HepG2 (cell line): ENCODE data around the gene TTN. TPM values are rescaled to one million over a fixed set of nuclear protein-coding genes. Genes with fewer than 3 reads are reported as not detected.

Experiments used
- DMAP1 ChIP-seq: IDR thresholded peaks from 2 replicates; pipeline ENCODE4 v1.6.1; 2016
- EP300 ChIP-seq, 3 experiments: sonication (generic) in 1 of 3; formaldehyde crosslinking in 1 of 3; IDR thresholded peaks; 2 replicates each; pipeline versions ENCODE4 v1.5.1 to v1.6.1; 2011 to 2020; ENCODE audit warnings: low read depth in 2 of 3, low read length in 2 of 3, borderline replicate concordance in 1 of 3, improper control_type of control experiment in 1 of 3, mild to moderate bottlenecking in 1 of 3, missing genetic modification reagents in 1 of 3, moderate library complexity in 1 of 3
- FOXK2 ChIP-seq: fragments of 450-650 bp; IDR thresholded peaks from 2 replicates; pipeline ENCODE4 v1.6.1; 2016
- HDAC6 ChIP-seq: fragments of 200-600 bp; sonication (generic); IDR thresholded peaks from 2 replicates; pipeline ENCODE4 v1.7.0; 2017; ENCODE audit warnings: mild to moderate bottlenecking, antibody characterized with exemption, low read length, low read depth
- PAF1 ChIP-seq: IDR thresholded peaks from 2 replicates; pipeline ENCODE4 v1.6.1; 2016; ENCODE audit warnings: missing genetic modification reagents, missing compliant biosample characterization
- TEAD3 ChIP-seq: optimal IDR thresholded peaks from 2 replicates; pipeline ENCODE3; 2016; ENCODE audit warnings: borderline replicate concordance
- ZMYM2 ChIP-seq: sonication (generic); formaldehyde crosslinking; IDR thresholded peaks from 2 replicates; pipeline ENCODE4 v1.8.0; 2022; ENCODE audit warnings: mild to moderate bottlenecking, missing genetic modification reagents
- ZNF160 ChIP-seq: sonication (generic); formaldehyde crosslinking; IDR thresholded peaks from 2 replicates; pipeline ENCODE4 v1.8.0; 2022; ENCODE audit warnings: mild to moderate bottlenecking, inconsistent platforms, missing genetic modification reagents
- ZNF446 ChIP-seq: sonication (generic); formaldehyde crosslinking; IDR thresholded peaks from 2 replicates; pipeline ENCODE4 v1.5.0; 2020; ENCODE audit warnings: mild to moderate bottlenecking, missing genetic modification reagents
- ZNF772 ChIP-seq: sonication (generic); formaldehyde crosslinking; IDR thresholded peaks from 2 replicates; pipeline ENCODE4 v1.5.0; 2020; ENCODE audit warnings: mild to moderate bottlenecking, missing genetic modification reagents
- ZNF773 ChIP-seq: sonication (generic); formaldehyde crosslinking; IDR thresholded peaks from 2 replicates; pipeline ENCODE4 v1.4.0; 2020; ENCODE audit warnings: missing genetic modification reagents, borderline replicate concordance
- polyA plus RNA-seq, 8 experiments: library from polyadenylated mRNA; depleted of rRNA in 3 of 8; stranded (reverse) in 7 of 8; unstranded in 1 of 8; fragments of >200 nt; fragmentation: Illumina TruSeq in 4 of 8; extraction: Trizol in 4 of 8; gene quantifications; 2 replicates each; pipeline versions ENCODE4 v1.2.1 to v1.2.3, GENCODE V29; 2011 to 2016; ENCODE audit warnings: low read depth in 4 of 8, missing spikeins in 1 of 8, mixed read lengths in 1 of 8; ENCODE audit not compliant: insufficient read depth in 1 of 8
- total RNA-seq, 5 experiments: library from RNA; depleted of rRNA; stranded (reverse); fragments of >200 nt; fragmentation: Illumina TruSeq; extraction: Trizol; gene quantifications; 2 replicates each; pipeline ENCODE4 v1.2.3, GENCODE V29; 2016; ENCODE audit warnings: low read depth in 1 of 5
- TF ChIP-seq, protein P1 (sequence below): sonication (generic); formaldehyde crosslinking; IDR thresholded peaks from 2 replicates; pipeline ENCODE4 v1.4.0; 2020; ENCODE audit warnings: missing genetic modification reagents
- TF ChIP-seq, protein P2 (sequence below): sonication (generic); formaldehyde crosslinking; conservative IDR thresholded peaks from 2 replicates; pipeline ENCODE4 v1.5.0; 2020; ENCODE audit warnings: missing genetic modification reagents
- TF ChIP-seq, protein P3 (sequence below): IDR thresholded peaks from 2 replicates; pipeline ENCODE4 v1.6.1; 2016; ENCODE audit warnings: low read depth
- TF ChIP-seq, protein P4 (sequence below): sonication (generic); formaldehyde crosslinking; IDR thresholded peaks from 2 replicates; pipeline ENCODE4 v1.8.0; 2022; ENCODE audit warnings: missing genetic modification reagents, mild to moderate bottlenecking, moderate library complexity, borderline replicate concordance
- TF ChIP-seq, protein P5 (sequence below): sonication (generic); formaldehyde crosslinking; IDR thresholded peaks from 2 replicates; pipeline ENCODE4 v1.4.0; 2020; ENCODE audit warnings: missing genetic modification reagents

TTN gene
- total and polyA plus RNA-seq, 2 of the 13 experiments (the other 11 are each of a cell fraction or from before 2014, with no cell fraction given), result under 0.01 TPM

DNA sequence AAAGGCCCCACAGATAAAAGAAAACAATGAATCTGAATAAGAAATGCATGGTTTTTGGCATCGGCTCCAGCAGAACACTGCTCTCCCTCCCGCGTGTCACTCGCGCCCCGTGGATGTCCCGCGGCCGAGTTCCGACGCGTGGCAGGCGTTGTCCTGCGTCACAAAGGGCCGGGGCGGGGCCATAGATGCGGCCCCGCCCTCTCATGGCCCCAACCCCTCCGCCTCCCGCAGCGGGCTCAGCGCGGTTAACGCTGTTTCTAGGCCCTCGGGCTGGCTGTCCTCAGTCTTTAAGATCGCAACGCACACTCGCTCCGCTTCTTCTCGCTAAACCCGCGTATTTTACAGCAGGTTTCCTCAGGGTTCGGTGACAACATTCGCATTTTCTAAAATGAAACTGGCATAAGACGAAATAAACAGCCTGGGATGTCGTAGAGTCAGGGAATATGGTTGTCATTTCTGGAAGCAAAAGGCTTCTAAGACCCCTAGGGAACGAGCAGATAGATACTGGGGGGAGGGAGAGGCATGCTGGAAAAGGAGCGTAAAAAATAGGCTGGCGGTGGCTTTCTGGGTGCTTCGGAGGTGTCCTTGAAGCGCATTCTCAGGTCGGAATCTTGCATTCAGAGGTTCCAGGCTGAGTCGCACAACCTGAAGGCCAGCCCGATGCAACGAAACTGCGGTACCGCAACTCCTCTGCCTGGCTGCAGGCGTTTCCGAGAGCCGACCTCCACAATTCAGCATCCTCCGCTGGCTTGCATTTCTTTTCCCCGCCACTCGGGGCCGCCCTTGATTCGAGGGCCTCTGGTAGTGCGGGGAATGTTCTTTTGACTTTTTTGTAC, 328.6 kb downstream of the TTN start, which contains the start of gene FKBP7 (continued):
- TF ChIP-seq, protein P1, sequence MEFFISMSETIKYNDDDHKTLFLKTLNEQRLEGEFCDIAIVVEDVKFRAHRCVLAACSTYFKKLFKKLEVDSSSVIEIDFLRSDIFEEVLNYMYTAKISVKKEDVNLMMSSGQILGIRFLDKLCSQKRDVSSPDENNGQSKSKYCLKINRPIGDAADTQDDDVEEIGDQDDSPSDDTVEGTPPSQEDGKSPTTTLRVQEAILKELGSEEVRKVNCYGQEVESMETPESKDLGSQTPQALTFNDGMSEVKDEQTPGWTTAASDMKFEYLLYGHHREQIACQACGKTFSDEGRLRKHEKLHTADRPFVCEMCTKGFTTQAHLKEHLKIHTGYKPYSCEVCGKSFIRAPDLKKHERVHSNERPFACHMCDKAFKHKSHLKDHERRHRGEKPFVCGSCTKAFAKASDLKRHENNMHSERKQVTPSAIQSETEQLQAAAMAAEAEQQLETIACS, result 0 out of 2 replicates have a peak, but pooled peaks have one; percentile 37
- TF ChIP-seq, protein P2, sequence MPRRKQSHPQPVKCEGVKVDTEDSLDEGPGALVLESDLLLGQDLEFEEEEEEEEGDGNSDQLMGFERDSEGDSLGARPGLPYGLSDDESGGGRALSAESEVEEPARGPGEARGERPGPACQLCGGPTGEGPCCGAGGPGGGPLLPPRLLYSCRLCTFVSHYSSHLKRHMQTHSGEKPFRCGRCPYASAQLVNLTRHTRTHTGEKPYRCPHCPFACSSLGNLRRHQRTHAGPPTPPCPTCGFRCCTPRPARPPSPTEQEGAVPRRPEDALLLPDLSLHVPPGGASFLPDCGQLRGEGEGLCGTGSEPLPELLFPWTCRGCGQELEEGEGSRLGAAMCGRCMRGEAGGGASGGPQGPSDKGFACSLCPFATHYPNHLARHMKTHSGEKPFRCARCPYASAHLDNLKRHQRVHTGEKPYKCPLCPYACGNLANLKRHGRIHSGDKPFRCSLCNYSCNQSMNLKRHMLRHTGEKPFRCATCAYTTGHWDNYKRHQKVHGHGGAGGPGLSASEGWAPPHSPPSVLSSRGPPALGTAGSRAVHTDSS (CRISPR knock-in tag), result 0 out of 2 replicates have a peak, but pooled peaks have one; percentile 24
- TF ChIP-seq PAF1 (CRISPR knock-in tag) (no peak), HDAC6 (no peak), EP300 (IDR thresholded peaks at IDR 0.05; ENCODE audit: low read depth in 2 of 2, low read length in 2 of 2) (0 out of 4 replicates have a peak, but pooled peaks of 1 of the 2 experiments have one; percentile 18), EP300 (CRISPR knock-in tag; IDR thresholded peaks at IDR 0.05; ENCODE audit: borderline replicate concordance) (no peak; the same call in 1 of the 2 replicates), ZNF772 (CRISPR knock-in tag) (0 out of 2 replicates have a peak, but pooled peaks have one; percentile 23), TEAD3 (CRISPR knock-in tag) (peak; percentile 81), ZNF773 (CRISPR knock-in tag) (no peak), ZNF160 (no peak), FOXK2 (no peak), DMAP1 (CRISPR knock-in tag) (peak; percentile 87; the same call in 1 of the 2 replicates), ZMYM2 (CRISPR knock-in tag) (peak; percentile 88), ZNF446 (CRISPR knock-in tag) (no peak)
- TF ChIP-seq, protein P3, sequence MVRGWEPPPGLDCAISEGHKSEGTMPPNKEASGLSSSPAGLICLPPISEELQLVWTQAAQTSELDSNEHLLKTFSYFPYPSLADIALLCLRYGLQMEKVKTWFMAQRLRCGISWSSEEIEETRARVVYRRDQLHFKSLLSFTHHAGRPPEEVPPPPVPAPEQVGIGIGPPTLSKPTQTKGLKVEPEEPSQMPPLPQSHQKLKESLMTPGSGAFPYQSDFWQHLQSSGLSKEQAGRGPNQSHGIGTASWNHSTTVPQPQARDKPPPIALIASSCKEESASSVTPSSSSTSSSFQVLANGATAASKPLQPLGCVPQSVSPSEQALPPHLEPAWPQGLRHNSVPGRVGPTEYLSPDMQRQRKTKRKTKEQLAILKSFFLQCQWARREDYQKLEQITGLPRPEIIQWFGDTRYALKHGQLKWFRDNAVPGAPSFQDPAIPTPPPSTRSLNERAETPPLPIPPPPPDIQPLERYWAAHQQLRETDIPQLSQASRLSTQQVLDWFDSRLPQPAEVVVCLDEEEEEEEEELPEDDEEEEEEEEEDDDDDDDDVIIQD, result peak; percentile 13; the same call in 1 of the 2 replicates
- TF ChIP-seq, protein P4, sequence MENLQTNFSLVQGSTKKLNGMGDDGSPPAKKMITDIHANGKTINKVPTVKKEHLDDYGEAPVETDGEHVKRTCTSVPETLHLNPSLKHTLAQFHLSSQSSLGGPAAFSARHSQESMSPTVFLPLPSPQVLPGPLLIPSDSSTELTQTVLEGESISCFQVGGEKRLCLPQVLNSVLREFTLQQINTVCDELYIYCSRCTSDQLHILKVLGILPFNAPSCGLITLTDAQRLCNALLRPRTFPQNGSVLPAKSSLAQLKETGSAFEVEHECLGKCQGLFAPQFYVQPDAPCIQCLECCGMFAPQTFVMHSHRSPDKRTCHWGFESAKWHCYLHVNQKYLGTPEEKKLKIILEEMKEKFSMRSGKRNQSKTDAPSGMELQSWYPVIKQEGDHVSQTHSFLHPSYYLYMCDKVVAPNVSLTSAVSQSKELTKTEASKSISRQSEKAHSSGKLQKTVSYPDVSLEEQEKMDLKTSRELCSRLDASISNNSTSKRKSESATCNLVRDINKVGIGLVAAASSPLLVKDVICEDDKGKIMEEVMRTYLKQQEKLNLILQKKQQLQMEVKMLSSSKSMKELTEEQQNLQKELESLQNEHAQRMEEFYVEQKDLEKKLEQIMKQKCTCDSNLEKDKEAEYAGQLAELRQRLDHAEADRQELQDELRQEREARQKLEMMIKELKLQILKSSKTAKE (CRISPR knock-in tag), result no peak
- TF ChIP-seq, protein P5, sequence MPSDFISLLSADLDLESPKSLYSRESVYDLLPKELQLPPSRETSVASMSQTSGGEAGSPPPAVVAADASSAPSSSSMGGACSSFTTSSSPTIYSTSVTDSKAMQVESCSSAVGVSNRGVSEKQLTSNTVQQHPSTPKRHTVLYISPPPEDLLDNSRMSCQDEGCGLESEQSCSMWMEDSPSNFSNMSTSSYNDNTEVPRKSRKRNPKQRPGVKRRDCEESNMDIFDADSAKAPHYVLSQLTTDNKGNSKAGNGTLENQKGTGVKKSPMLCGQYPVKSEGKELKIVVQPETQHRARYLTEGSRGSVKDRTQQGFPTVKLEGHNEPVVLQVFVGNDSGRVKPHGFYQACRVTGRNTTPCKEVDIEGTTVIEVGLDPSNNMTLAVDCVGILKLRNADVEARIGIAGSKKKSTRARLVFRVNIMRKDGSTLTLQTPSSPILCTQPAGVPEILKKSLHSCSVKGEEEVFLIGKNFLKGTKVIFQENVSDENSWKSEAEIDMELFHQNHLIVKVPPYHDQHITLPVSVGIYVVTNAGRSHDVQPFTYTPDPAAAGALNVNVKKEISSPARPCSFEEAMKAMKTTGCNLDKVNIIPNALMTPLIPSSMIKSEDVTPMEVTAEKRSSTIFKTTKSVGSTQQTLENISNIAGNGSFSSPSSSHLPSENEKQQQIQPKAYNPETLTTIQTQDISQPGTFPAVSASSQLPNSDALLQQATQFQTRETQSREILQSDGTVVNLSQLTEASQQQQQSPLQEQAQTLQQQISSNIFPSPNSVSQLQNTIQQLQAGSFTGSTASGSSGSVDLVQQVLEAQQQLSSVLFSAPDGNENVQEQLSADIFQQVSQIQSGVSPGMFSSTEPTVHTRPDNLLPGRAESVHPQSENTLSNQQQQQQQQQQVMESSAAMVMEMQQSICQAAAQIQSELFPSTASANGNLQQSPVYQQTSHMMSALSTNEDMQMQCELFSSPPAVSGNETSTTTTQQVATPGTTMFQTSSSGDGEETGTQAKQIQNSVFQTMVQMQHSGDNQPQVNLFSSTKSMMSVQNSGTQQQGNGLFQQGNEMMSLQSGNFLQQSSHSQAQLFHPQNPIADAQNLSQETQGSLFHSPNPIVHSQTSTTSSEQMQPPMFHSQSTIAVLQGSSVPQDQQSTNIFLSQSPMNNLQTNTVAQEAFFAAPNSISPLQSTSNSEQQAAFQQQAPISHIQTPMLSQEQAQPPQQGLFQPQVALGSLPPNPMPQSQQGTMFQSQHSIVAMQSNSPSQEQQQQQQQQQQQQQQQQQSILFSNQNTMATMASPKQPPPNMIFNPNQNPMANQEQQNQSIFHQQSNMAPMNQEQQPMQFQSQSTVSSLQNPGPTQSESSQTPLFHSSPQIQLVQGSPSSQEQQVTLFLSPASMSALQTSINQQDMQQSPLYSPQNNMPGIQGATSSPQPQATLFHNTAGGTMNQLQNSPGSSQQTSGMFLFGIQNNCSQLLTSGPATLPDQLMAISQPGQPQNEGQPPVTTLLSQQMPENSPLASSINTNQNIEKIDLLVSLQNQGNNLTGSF (CRISPR knock-in tag), result 0 out of 2 replicates have a peak, but pooled peaks have one; percentile 69
